DND-41 (cell line): ENCODE results near the gene DUOXA2.

Experiments used
- EZH2 ChIP-seq: IDR thresholded peaks from 3 replicates; pipeline ENCODE4 v1.6.1; 2012; ENCODE audit warnings: borderline replicate concordance, low read depth, mild to moderate bottlenecking, moderate library complexity, low read length, inconsistent platforms; ENCODE audit not compliant: severe bottlenecking
- TF ChIP-seq, protein P1 (sequence below): IDR thresholded peaks from 2 replicates; pipeline ENCODE4 v1.5.1; 2012; ENCODE audit warnings: borderline replicate concordance, low read length, moderate library complexity, mild to moderate bottlenecking; ENCODE audit not compliant: poor library complexity, severe bottlenecking; ENCODE audit errors: extremely low read depth

- TF ChIP-seq, protein P1, sequence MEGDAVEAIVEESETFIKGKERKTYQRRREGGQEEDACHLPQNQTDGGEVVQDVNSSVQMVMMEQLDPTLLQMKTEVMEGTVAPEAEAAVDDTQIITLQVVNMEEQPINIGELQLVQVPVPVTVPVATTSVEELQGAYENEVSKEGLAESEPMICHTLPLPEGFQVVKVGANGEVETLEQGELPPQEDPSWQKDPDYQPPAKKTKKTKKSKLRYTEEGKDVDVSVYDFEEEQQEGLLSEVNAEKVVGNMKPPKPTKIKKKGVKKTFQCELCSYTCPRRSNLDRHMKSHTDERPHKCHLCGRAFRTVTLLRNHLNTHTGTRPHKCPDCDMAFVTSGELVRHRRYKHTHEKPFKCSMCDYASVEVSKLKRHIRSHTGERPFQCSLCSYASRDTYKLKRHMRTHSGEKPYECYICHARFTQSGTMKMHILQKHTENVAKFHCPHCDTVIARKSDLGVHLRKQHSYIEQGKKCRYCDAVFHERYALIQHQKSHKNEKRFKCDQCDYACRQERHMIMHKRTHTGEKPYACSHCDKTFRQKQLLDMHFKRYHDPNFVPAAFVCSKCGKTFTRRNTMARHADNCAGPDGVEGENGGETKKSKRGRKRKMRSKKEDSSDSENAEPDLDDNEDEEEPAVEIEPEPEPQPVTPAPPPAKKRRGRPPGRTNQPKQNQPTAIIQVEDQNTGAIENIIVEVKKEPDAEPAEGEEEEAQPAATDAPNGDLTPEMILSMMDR, result no peak
- no peak for TF ChIP-seq EZH2
These were observed 7.7 kb downstream of the DUOXA2 start for GRCh38 chr15:45121706-45122417.
